Upper lobe of left lung (tissue), 6 donors: Measurements from ENCODE around the gene GRIA1. TPM values are rescaled to one million over a fixed set of nuclear protein-coding genes. Genes with fewer than 3 reads are reported as not detected.

Source experiments
- ATAC-seq, 2 donors: fragments of 200-7000 bp; cut with Tn5 transposase; one replicate each; pipeline ENCODE4 v1.9.1; 2022; ENCODE audit warnings: mild to moderate bottlenecking in 2 of 2, moderate library complexity in 2 of 2; ENCODE audit not compliant: low FRiP score in 2 of 2
- DNase-seq, 2 donors: peaks; one replicate each; pipeline ENCODE4 v3.0.0-alpha.2; 2019 to 2020
- H3K27ac ChIP-seq, 4 donors: fragments of 200-600 bp; sonication (generic); one replicate each; pipeline ENCODE4 v1.5.1; 2016 to 2019
- H3K27me3 ChIP-seq, 4 donors: fragments of 200-600 bp; sonication (generic); one replicate each; pipeline ENCODE4 v1.5.1; 2017 to 2019
- H3K36me3 ChIP-seq, 4 donors: fragments of 200-600 bp; sonication (generic); one replicate each; pipeline ENCODE4 v1.5.1; 2016 to 2019
- H3K4me1 ChIP-seq, 4 donors: fragments of 200-600 bp; sonication (generic); one replicate each; pipeline ENCODE4 v1.5.1; 2018 to 2019
- H3K4me3 ChIP-seq, 4 donors: fragments of 200-600 bp; sonication (generic); one replicate each; pipeline ENCODE4 v1.5.1; 2017 to 2019; ENCODE audit warnings: mild to moderate bottlenecking in 2 of 4, moderate library complexity in 1 of 4
- H3K9me3 ChIP-seq, 4 donors: fragments of 200-600 bp; sonication (generic); one replicate each; pipeline ENCODE4 v1.5.1; 2018 to 2019
- CTCF ChIP-seq, 6 experiments: fragments of 450-650 bp in 4 of 6; fragments of 200-600 bp in 2 of 6; sonication (generic) in 2 of 6; IDR thresholded peaks; one replicate each; pipeline ENCODE4 v1.5.1; 2016 to 2019; ENCODE audit warnings: antibody characterized with exemption in 6 of 6
- EP300 ChIP-seq, 4 donors: sonication (generic); formaldehyde crosslinking; IDR thresholded peaks; one replicate each; pipeline ENCODE4 v1.5.1; 2017; ENCODE audit warnings: antibody characterized with exemption in 4 of 4, control low read depth in 2 of 4
- POLR2A ChIP-seq, 4 donors: fragments of 450-650 bp; IDR thresholded peaks; one replicate each; pipeline ENCODE4 v1.5.1; 2016 to 2017; ENCODE audit warnings: antibody characterized with exemption in 4 of 4, mild to moderate bottlenecking in 2 of 4
- POLR2AphosphoS5 ChIP-seq, 2 donors: sonication (generic); formaldehyde crosslinking; IDR thresholded peaks; one replicate each; pipeline ENCODE4 v1.5.1; 2017; ENCODE audit warnings: antibody characterized with exemption in 2 of 2
- WGBS, 2 donors: methylation state at CpG; one replicate each; pipeline ENCODE4 v1.1.5; 2017 to 2018; 5-methylcytosine and 5-hydroxymethylcytosine counted together
- total RNA-seq, 6 donors: library from RNA; depleted of rRNA in 4 of 6; stranded (reverse); fragments of >200 nt in 4 of 6; gene quantifications; one replicate each; pipeline versions ENCODE4 v1.1.0 to v1.2.1, GENCODE V29; 2016 to 2021
- donor health status: DM: no; HTN: no; CAD: no; lungs with moderate emphysema.
- donor health status: DM: no; HTN: yes; CAD: no; lungs with severe emphysema.

The GRIA1 gene
- total RNA-seq, 6 donors from 2014 or later: 4.3 to 17.8 (median 9.3) TPM

GRCh38 chr5:153601377-153601776, 110.9 kb downstream of the GRIA1 start:
- 37 to 55% methylated on average over 1 of the region's 1 CpG for WGBS, 2 donors

GRCh38 chr5:153605386-153605785, 114.9 kb downstream of the GRIA1 start:
- H3K4me1 ChIP-seq: no peaks in the 10 kb centered on the region
- DNase-seq (no peak), ATAC-seq (no peak)
- no peak for TF ChIP-seq CTCF (IDR thresholded peaks at IDR 0.05)
- TF ChIP-seq POLR2A (IDR thresholded peaks at IDR 0.05): no peak
- TF ChIP-seq POLR2AphosphoS5 (IDR thresholded peaks at IDR 0.05): no peak
- TF ChIP-seq EP300 (IDR thresholded peaks at IDR 0.05): no peak
- no peaks in the 10 kb centered on the region for H3K36me3 ChIP-seq
- no peaks in the 10 kb centered on the region for H3K27me3 ChIP-seq
- no peak overlapping the region for H3K27ac ChIP-seq
- 48 to 59% methylated on average over 1 of the region's 1 CpG for WGBS, 2 donors
- no peak overlapping the region for H3K4me3 ChIP-seq
- H3K9me3 ChIP-seq: no peaks in the 10 kb centered on the region

More at GRCh38 chr5:153601377-153601776, 110.9 kb downstream of the GRIA1 start:
- Histone ChIP-seq H3K27me3 (no peaks in the 10 kb centered on the region), H3K4me1 (no peaks in the 10 kb centered on the region), H3K4me3 (no peak overlapping the region), H3K36me3 (no peaks in the 10 kb centered on the region), H3K27ac (peak overlapping the region in 1 of 4 donors; percentile 12), H3K9me3 (no peaks in the 10 kb centered on the region)
- peak in 1 of 2 donors; percentile 37 for DNase-seq
- no peak for TF ChIP-seq POLR2A (IDR thresholded peaks at IDR 0.05)
- TF ChIP-seq EP300 (IDR thresholded peaks at IDR 0.05): no peak
- no peak for TF ChIP-seq POLR2AphosphoS5 (IDR thresholded peaks at IDR 0.05)
- TF ChIP-seq CTCF (IDR thresholded peaks at IDR 0.05): no peak
- no peak for ATAC-seq

GRCh38 chr5:153610009-153610408, 119.5 kb downstream of the GRIA1 start:
- TF ChIP-seq EP300 (IDR thresholded peaks at IDR 0.05): no peak
- no peak for TF ChIP-seq POLR2AphosphoS5 (IDR thresholded peaks at IDR 0.05)
- TF ChIP-seq CTCF (IDR thresholded peaks at IDR 0.05): no peak
- TF ChIP-seq POLR2A (IDR thresholded peaks at IDR 0.05): no peak
- no peak for DNase-seq
- ATAC-seq: no peak
- Histone ChIP-seq H3K4me1 (no peaks in the 10 kb centered on the region), H3K9me3 (no peaks in the 10 kb centered on the region), H3K27me3 (no peaks in the 10 kb centered on the region), H3K4me3 (no peak overlapping the region), H3K36me3 (no peaks in the 10 kb centered on the region), H3K27ac (no peak overlapping the region)

GRCh38 chr5:153610811-153611210, 120.3 kb downstream of the GRIA1 start:
- DNase-seq (no peak), ATAC-seq (no peak)
- 79 to 84% methylated on average over 3 of the region's 3 CpGs for WGBS, 2 donors
- Histone ChIP-seq H3K36me3 (no peaks in the 10 kb centered on the region), H3K4me1 (no peaks in the 10 kb centered on the region), H3K27me3 (no peaks in the 10 kb centered on the region), H3K4me3 (no peak overlapping the region), H3K27ac (no peak overlapping the region), H3K9me3 (no peaks in the 10 kb centered on the region)
- TF ChIP-seq POLR2AphosphoS5 (IDR thresholded peaks at IDR 0.05): no peak
- no peak for TF ChIP-seq POLR2A (IDR thresholded peaks at IDR 0.05)
- no peak for TF ChIP-seq CTCF (IDR thresholded peaks at IDR 0.05)

GRCh38 chr5:153613144-153613543, 122.7 kb downstream of the GRIA1 start:
- no peak for ATAC-seq
- 62 to 76% methylated on average over 2 of the region's 2 CpGs for WGBS, 2 donors
- DNase-seq: no peak

More at GRCh38 chr5:153613144-153613543, 122.7 kb downstream of the GRIA1 start:
- Histone ChIP-seq H3K36me3 (no peaks in the 10 kb centered on the region), H3K9me3 (no peaks in the 10 kb centered on the region), H3K27me3 (no peaks in the 10 kb centered on the region), H3K4me3 (no peak overlapping the region), H3K27ac (no peak overlapping the region), H3K4me1 (no peaks in the 10 kb centered on the region)
- TF ChIP-seq POLR2AphosphoS5 (IDR thresholded peaks at IDR 0.05) (no peak), CTCF (IDR thresholded peaks at IDR 0.05) (no peak), POLR2A (IDR thresholded peaks at IDR 0.05) (no peak), EP300 (IDR thresholded peaks at IDR 0.05) (no peak)
